Measurements from ENCODE around the gene CHEK2.
"Not testable (repeated sequence)": the region's sequence is repeated elsewhere in the genome, so short reads cannot be mapped to it uniquely, and the experiment has no call there.

DNA sequence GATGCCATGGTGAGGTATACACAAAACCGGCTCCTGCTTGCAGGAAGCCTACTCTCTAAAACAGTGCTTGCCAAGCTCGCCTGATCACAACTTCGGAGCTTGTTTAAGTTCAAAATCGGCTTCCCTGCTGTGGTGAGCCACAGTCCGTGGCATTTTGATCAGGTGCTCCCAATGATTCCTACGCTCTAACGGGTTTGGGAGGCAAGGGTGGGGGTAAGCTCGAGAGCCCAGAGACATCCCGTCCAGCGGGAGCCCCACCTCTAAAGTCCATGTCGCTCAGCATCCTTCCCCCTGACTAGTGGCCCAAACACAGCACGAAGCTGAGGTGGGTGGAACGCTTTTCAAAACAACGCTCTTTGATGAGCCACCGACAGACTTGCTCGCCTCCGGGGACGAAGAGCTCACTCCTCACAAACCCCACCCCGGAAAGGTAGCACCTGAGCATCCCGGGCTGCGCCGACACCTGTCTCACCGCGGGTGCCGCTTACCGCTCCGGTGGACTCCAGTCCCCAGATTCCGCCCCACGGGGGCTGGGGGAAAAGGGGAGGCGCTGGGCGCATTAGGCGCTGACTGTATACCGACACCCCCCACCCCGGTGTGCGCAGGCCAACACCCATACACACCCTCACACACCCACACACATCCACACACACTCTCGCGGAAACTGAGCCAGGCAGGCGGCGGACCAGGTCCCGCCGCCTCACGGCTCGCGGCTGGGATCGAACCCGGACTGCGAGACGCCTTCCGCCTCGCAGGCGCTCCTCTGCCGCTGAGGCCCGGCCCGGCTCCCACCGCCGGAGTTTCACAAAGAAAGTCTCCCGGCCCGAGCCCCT lies 62.6 kb downstream of the CHEK2 start:
- TF ChIP-seq, protein P1, sequence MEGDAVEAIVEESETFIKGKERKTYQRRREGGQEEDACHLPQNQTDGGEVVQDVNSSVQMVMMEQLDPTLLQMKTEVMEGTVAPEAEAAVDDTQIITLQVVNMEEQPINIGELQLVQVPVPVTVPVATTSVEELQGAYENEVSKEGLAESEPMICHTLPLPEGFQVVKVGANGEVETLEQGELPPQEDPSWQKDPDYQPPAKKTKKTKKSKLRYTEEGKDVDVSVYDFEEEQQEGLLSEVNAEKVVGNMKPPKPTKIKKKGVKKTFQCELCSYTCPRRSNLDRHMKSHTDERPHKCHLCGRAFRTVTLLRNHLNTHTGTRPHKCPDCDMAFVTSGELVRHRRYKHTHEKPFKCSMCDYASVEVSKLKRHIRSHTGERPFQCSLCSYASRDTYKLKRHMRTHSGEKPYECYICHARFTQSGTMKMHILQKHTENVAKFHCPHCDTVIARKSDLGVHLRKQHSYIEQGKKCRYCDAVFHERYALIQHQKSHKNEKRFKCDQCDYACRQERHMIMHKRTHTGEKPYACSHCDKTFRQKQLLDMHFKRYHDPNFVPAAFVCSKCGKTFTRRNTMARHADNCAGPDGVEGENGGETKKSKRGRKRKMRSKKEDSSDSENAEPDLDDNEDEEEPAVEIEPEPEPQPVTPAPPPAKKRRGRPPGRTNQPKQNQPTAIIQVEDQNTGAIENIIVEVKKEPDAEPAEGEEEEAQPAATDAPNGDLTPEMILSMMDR (IDR thresholded peaks at IDR 0.05), result not testable (repeated sequence)
- not testable (repeated sequence) for TF ChIP-seq POLR2A (IDR thresholded peaks at IDR 0.05)
